K562 (cell line): ENCODE measurements around the gene SH3TC1. TPM values are rescaled to one million over a fixed set of nuclear protein-coding genes. Genes with fewer than 3 reads are reported as not detected.
A peak's percentile ranks its signal among the peaks of the same experiment; 100 is the strongest.

Experiments used
- ATAC-seq: fragments of 200-7000 bp; cut with Tn5 transposase; 3 replicates; pipeline ENCODE4 v1.9.1; 2020; ENCODE audit warnings: moderate library complexity
- BruUV-seq: library from RNA; stranded (reverse); fragments of 400-500 nt; replicated peaks from 2 replicates; lab custom pipeline; 2021; lab: Mats Ljungman, UMichigan
- CTCF ChIA-PET: fragments of 300-600 bp; formaldehyde crosslinking; extraction: SDS; loops from one replicate; lab custom pipeline; 2021; ENCODE audit warnings: low intra/inter-chr PET ratio; lab: Yijun Ruan, JAX
- POLR2A ChIA-PET: fragments of 300-600, 350-650 bp; sonication (Branson Sonifier 250); formaldehyde crosslinking; extraction: SDS; loops from one replicate; lab custom pipeline; 2021; ENCODE audit warnings: antibody characterized with exemption, inconsistent platforms; lab: Yijun Ruan, JAX
- DNase-seq, 4 experiments: peaks; one replicate each; pipeline versions ENCODE4 v3.0.0 to v3.0.0-alpha.2; 2011 to 2018; ENCODE audit warnings: low spot score in 3 of 4, mixed read lengths in 3 of 4; ENCODE audit errors: extremely low read depth in 1 of 4
- FAIRE-seq: peaks from 2 replicates; lab custom pipeline; 2011; peaks lifted over from hg19 to GRCh38; lab: Jason Lieb, UNC
- H2AFZ ChIP-seq: 2 replicates; pipeline ENCODE4 v1.6.0; 2011; ENCODE audit warnings: low read depth, low read length, control low read depth, inconsistent platforms
- H3K27ac ChIP-seq: fragments of 200-600 bp; 3 replicates; pipeline ENCODE4 v1.8.0; 2011; ENCODE audit warnings: low read depth, mild to moderate bottlenecking, control low read depth, inconsistent platforms, low read length, moderate library complexity, mixed read lengths; ENCODE audit errors: extremely low read depth
- H3K27me3 ChIP-seq, 2 experiments: fragments of 300-600 bp in 1 of 2; 2 replicates in 1 of 2; 3 replicates in 1 of 2; pipeline versions ENCODE4 v1.6.0 to v1.8.0; 2011; ENCODE audit warnings: inconsistent platforms in 2 of 2, low read length in 2 of 2, mild to moderate bottlenecking in 1 of 2, mixed read lengths in 1 of 2, moderate library complexity in 1 of 2; ENCODE audit not compliant: control insufficient read depth in 2 of 2, insufficient read depth in 2 of 2
- H3K36me3 ChIP-seq: fragments of 300-600 bp; 3 replicates; pipeline ENCODE4 v1.8.0; 2011; ENCODE audit warnings: mild to moderate bottlenecking, low read length, inconsistent platforms; ENCODE audit not compliant: control insufficient read depth, insufficient read depth
- H3K4me1 ChIP-seq, 2 experiments: fragments of 200-600 bp in 1 of 2; replicated peaks in 1 of 2; 2 replicates in 1 of 2; 3 replicates in 1 of 2; pipeline versions ENCODE4 v1.5.1 to v1.8.0; 2011; ENCODE audit warnings: inconsistent platforms in 2 of 2, low read length in 2 of 2, mild to moderate bottlenecking in 1 of 2, mixed read lengths in 1 of 2, moderate library complexity in 1 of 2; ENCODE audit not compliant: control insufficient read depth in 2 of 2, insufficient read depth in 2 of 2
- H3K4me2 ChIP-seq: 2 replicates; pipeline ENCODE4 v1.6.1; 2011; ENCODE audit warnings: low read length, control low read depth, inconsistent platforms, mixed read lengths; ENCODE audit not compliant: insufficient read depth
- H3K4me3 ChIP-seq: fragments of 200-600 bp; sonication (generic), shearing (Covaris generic); 2 replicates; pipeline ENCODE4 v1.5.1; 2016; ENCODE audit warnings: control low read depth, inconsistent platforms
- H3K79me2 ChIP-seq: fragments of 200-600 bp; 3 replicates; pipeline ENCODE4 v1.8.0; 2011; ENCODE audit warnings: low read length, inconsistent platforms; ENCODE audit not compliant: control insufficient read depth, insufficient read depth
- H3K9ac ChIP-seq, 2 experiments: 2 replicates each; pipeline versions ENCODE4 v1.6.0 to v1.6.1; 2011; ENCODE audit warnings: low read depth in 2 of 2, low read length in 2 of 2, control low read depth in 1 of 2, inconsistent platforms in 1 of 2, mild to moderate bottlenecking in 1 of 2, mixed read lengths in 1 of 2; ENCODE audit not compliant: insufficient read depth in 1 of 2
- H3K9me1 ChIP-seq: one replicate; pipeline ENCODE4 v1.6.0; 2011; ENCODE audit warnings: inconsistent platforms, mild to moderate bottlenecking, low read length, moderate library complexity; ENCODE audit not compliant: control insufficient read depth, insufficient read depth
- H3K9me3 ChIP-seq: replicated peaks from 2 replicates; pipeline ENCODE4 v1.5.1; 2011; ENCODE audit warnings: low read depth, low read length, inconsistent platforms; ENCODE audit not compliant: control insufficient read depth, insufficient read depth
- H4K20me1 ChIP-seq: replicated peaks from 2 replicates; pipeline ENCODE4 v1.6.1; 2011; ENCODE audit warnings: low read length, inconsistent platforms, mixed read lengths; ENCODE audit not compliant: control insufficient read depth, insufficient read depth
- C11orf30 ChIP-seq: fragments of 450-650 bp; IDR thresholded peaks from 2 replicates; pipeline ENCODE4 v1.6.1; 2016; ENCODE audit warnings: low read depth, mild to moderate bottlenecking
- GTF2F1 ChIP-seq: IDR thresholded peaks from 2 replicates; pipeline ENCODE4 v1.6.1; 2011; ENCODE audit warnings: low read depth, low read length, improper control_type of control experiment
- MAFF ChIP-seq: IDR thresholded peaks from 2 replicates; pipeline ENCODE4 v1.6.1; 2012; ENCODE audit warnings: low read length, improper control_type of control experiment
- MAFG ChIP-seq: fragments of 450-650 bp; conservative IDR thresholded peaks from 2 replicates; pipeline ENCODE4 v1.6.1; 2016; ENCODE audit warnings: missing genetic modification characterization, missing compliant biosample characterization
- MAFK ChIP-seq: IDR thresholded peaks from 2 replicates; pipeline ENCODE4 v1.6.1; 2011; ENCODE audit warnings: low read length, improper control_type of control experiment
- SMAD2 ChIP-seq: fragments of 150-350 bp; IDR thresholded peaks from 2 replicates; pipeline ENCODE4 v1.6.1; 2014; ENCODE audit warnings: low read depth, mild to moderate bottlenecking, low read length
- SRSF9 ChIP-seq: fragments of 200-400 bp; formaldehyde crosslinking; IDR thresholded peaks from 2 replicates; pipeline ENCODE4 v1.6.1; 2017; ENCODE audit warnings: low read depth, low read length, borderline replicate concordance
- ZNF316 ChIP-seq: fragments of 450-650 bp; IDR thresholded peaks from 2 replicates; pipeline ENCODE4 v1.6.1; 2016
- WGBS: fragments of 100-300 bp; shearing (Covaris generic); methylation state at CpG from one replicate; pipeline ENCODE4 v1.1.6; 2016; ENCODE audit warnings: low coverage, mixed read lengths; ENCODE audit not compliant: insufficient coverage; ENCODE audit errors: missing lambda C conversion rate; 5-methylcytosine and 5-hydroxymethylcytosine counted together
- in situ Hi-C: fragments of 300-500 bp; cut with MboI; formaldehyde crosslinking; loops from 4 replicates; pipeline ENCODE4 v1.15.0; 2018; ENCODE audit warnings: inconsistent platforms, mixed read lengths
- intact Hi-C: fragments of 100-400 bp; cut with micrococcal nuclease; formaldehyde crosslinking; loops from 2 replicates; pipeline ENCODE4 v1.14.2; 2022
- polyA plus RNA-seq, 8 experiments: library from polyadenylated mRNA; depleted of rRNA in 4 of 8; stranded (reverse) in 5 of 8; unstranded in 3 of 8; fragments of >200 nt; fragmentation: Nextera tagmentation in 2 of 8; fragmentation: Illumina TruSeq in 1 of 8; extraction: Ambion mirVana in 2 of 8; extraction: Trizol in 1 of 8; gene quantifications; 2 replicates each; pipeline versions ENCODE4 v1.2.1 to v1.2.3, GENCODE V29; 2011 to 2014; ENCODE audit warnings: inconsistent platforms in 1 of 8, missing spikeins in 1 of 8
- total RNA-seq, 7 experiments: library from RNA; depleted of rRNA in 6 of 7; stranded (reverse); fragments of >200 nt in 6 of 7; fragmentation: Illumina TruSeq in 2 of 7; extraction: Trizol in 2 of 7; gene quantifications; 2 replicates each; pipeline versions ENCODE4 v1.2.1 to v1.2.3, GENCODE V29; 2011 to 2021; ENCODE audit warnings: low replicate concordance in 1 of 7
- TF ChIP-seq, protein P1 (sequence below): fragments of 250-450 bp; sonication (Bioruptor Pico); IDR thresholded peaks from 2 replicates; pipeline ENCODE4 v1.8.0; 2021; ENCODE audit warnings: mild to moderate bottlenecking, moderate library complexity

Gene SH3TC1
- total and polyA plus RNA-seq, 9 of the 15 experiments (the other 6 are each of a cell fraction or from before 2014, with no cell fraction given), result 0.04 to 2.1 (median 0.48) TPM; not detected in 1

- intact Hi-C loops, result no loop called here
Measured at GRCh38 chr4:8230033-8230432, 30.9 kb downstream of the SH3TC1 start.

More at GRCh38 chr4:8230033-8230432, 30.9 kb downstream of the SH3TC1 start:
- in situ Hi-C loops, result no loop called here
- DNase-seq, result no peak
- Histone ChIP-seq H3K27me3 (peaks cover 0 to 10% of the 10 kb centered on the region in 2 experiments; a peak in 1 of 5 replicates), H2AFZ (no peak overlapping the region), H3K27ac (no peak overlapping the region), H3K36me3 (no peaks in the 10 kb centered on the region), H3K79me2 (no peaks in the 10 kb centered on the region), H3K9ac (no peak overlapping the region), H3K9me3 (no peaks in the 10 kb centered on the region), H4K20me1 (no peaks in the 10 kb centered on the region), H3K4me2 (no peak overlapping the region), H3K4me1 (peaks cover 0 to 19% of the 10 kb centered on the region in 2 experiments; a peak in 3 of 5 replicates), H3K9me1 (peaks cover 2% of the 10 kb centered on the region), H3K4me3 (no peak overlapping the region)
- FAIRE-seq, result no peak
- 33% methylated on average over 11 of the region's 11 CpGs for whole genome bisulfite sequencing
- ChIA-PET POLR2A (interaction anchor here (0.8 kb wide), 1 partner anchor 28 kb away, joined by 3 read pairs; no protein-coding TSS in a partner anchor), CTCF (no interaction called here)
- no TSS peak for BruUV-seq
- TF ChIP-seq MAFG (tag) (peak; percentile 88), MAFF (peak; percentile 86), SRSF9 (no peak), SMAD2 (no peak), C11orf30 (peak; percentile 88), MAFK (peak; percentile 84), ZNF316 (peak; percentile 95), GTF2F1 (no peak)
- TF ChIP-seq, protein P1, sequence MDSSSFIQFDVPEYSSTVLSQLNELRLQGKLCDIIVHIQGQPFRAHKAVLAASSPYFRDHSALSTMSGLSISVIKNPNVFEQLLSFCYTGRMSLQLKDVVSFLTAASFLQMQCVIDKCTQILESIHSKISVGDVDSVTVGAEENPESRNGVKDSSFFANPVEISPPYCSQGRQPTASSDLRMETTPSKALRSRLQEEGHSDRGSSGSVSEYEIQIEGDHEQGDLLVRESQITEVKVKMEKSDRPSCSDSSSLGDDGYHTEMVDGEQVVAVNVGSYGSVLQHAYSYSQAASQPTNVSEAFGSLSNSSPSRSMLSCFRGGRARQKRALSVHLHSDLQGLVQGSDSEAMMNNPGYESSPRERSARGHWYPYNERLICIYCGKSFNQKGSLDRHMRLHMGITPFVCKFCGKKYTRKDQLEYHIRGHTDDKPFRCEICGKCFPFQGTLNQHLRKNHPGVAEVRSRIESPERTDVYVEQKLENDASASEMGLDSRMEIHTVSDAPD (CRISPR knock-in tag), result no peak
- no peak for ATAC-seq
